LNCaP clone FGC (cell line): ENCODE results near the gene CLEC17A.
"Not testable (repeated sequence)": the region's sequence is repeated elsewhere in the genome, so short reads cannot be mapped to it uniquely, and the experiment has no call there.

Experiments
- DNase-seq: peaks from one replicate; pipeline ENCODE4 v3.0.0-alpha.2; 2011; ENCODE audit warnings: low read depth
- H3K4me3 ChIP-seq: 2 replicates; pipeline ENCODE4 v1.5.1; 2011; ENCODE audit warnings: mild to moderate bottlenecking, low read depth, low read length, control low read depth
- TF ChIP-seq, protein P1 (sequence below): IDR thresholded peaks from 2 replicates; pipeline ENCODE4 v1.5.1; 2012; ENCODE audit warnings: mild to moderate bottlenecking; ENCODE audit not compliant: control insufficient read depth, insufficient read depth; ENCODE audit errors: extremely low read depth

Gene CLEC17A

DNA sequence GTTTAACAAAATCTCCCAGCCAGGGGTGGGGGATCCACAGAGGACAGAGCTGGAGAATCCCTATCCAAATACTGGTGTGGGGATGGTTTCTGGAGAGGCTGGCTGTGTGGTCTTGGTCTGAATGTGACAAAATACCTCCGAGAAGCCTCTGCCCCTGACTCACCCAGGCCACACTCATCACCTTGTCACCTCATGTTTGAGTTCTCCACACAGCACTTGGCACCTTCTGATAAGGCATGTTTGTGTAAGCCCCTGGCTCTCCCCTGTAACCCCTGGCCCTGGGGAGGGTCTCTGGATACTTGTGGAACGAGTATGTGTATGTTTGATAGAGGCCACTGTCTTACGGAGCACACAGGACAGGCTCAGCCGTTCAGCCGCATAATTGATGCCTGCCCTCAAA is 38.8 kb upstream of the CLEC17A start:
- no peak for DNase-seq
- H3K4me3 ChIP-seq, result no peak overlapping the region
- TF ChIP-seq, protein P1, sequence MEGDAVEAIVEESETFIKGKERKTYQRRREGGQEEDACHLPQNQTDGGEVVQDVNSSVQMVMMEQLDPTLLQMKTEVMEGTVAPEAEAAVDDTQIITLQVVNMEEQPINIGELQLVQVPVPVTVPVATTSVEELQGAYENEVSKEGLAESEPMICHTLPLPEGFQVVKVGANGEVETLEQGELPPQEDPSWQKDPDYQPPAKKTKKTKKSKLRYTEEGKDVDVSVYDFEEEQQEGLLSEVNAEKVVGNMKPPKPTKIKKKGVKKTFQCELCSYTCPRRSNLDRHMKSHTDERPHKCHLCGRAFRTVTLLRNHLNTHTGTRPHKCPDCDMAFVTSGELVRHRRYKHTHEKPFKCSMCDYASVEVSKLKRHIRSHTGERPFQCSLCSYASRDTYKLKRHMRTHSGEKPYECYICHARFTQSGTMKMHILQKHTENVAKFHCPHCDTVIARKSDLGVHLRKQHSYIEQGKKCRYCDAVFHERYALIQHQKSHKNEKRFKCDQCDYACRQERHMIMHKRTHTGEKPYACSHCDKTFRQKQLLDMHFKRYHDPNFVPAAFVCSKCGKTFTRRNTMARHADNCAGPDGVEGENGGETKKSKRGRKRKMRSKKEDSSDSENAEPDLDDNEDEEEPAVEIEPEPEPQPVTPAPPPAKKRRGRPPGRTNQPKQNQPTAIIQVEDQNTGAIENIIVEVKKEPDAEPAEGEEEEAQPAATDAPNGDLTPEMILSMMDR, result no peak

DNA sequence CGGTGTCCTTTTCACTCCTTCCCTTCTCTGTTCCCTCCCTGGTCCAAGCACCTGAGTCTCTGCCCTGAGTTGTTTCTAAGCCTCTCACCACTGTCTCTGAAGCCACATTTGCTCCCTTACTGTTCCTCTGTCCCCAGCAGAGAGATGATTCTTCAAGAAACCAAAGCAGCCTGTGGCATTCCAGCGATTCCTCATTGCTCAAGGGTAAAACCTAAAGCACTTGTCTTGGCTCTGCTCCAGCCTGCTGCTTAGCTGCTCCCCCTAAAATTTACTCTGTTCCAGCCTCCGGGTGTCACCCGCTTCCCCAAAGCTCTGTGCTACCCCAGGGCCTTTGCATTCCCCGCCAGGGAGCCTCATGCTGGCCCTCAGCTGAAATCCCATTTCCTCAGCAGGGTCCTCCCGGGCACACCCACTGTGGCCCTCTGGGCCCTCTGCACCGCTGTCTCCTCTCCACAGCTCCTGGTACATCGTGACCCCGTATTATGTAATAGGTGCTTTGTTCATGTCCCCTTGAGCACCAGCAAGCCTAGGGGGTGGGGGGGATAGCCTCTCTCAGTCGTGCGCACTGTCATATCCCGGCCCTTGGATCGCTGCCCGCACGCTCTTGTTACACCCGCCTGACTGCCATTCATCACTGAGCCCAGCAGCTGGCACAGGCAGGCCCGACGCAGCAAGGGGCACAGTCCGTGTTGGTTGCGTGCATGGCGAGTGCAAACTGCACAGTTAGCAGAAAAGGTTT is 37.7 kb upstream of the CLEC17A start:
- TF ChIP-seq, protein P1, result no peak
- no peak for DNase-seq
- H3K4me3 ChIP-seq, result no peak overlapping the region

DNA sequence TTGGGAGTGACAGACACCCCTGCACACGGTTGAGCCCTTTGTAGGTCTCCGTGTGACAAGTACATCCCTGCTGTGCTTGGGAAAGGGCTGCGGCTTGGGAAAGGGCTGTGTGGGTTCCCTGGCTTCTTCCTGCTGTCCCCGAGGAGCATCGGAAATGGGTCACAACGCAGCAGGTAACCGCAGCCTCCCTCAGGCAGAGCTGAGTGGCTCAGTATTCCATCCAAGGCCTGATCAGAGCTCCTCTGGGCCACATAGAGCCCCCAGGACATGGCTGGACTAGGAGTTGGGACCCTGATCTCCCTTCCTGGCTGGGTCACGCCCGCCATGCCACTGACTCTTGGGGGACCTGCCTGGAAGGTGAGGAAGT is 37.2 kb upstream of the CLEC17A start:
- no peak overlapping the region for H3K4me3 ChIP-seq
- TF ChIP-seq, protein P1, result no peak
- no peak for DNase-seq

DNA sequence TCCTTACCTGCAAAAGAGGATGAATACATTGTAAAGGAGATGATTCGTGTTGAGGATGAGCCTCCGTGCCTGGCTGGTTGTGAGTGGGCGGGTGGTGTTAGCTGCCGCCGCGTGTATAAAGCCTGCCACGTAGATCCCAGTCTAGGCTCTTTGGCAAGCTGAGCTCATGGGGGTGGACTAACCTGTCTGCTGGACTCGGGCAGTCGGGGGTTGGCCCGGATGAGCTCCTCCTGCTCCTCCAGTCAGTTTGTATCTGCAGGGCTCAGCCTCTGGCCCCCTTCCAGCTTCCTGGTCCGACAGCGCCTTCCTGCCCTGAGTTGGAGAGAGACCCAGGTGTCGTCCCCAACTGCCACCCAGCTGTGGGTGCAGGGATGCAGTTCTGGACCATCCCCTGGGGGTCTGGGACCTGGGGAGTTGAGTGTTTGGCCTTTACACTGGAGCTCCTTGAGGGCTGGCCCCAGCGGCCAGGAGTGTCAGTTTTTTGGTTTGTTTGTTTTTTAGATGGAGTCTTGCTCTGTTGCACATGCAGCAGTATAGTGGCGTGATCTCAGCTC is 32.6 kb upstream of the CLEC17A start:
- TF ChIP-seq, protein P1, result no peak
- H3K4me3 ChIP-seq, result peak overlapping the region; percentile 30
- DNase-seq, result peak; percentile 96

DNA sequence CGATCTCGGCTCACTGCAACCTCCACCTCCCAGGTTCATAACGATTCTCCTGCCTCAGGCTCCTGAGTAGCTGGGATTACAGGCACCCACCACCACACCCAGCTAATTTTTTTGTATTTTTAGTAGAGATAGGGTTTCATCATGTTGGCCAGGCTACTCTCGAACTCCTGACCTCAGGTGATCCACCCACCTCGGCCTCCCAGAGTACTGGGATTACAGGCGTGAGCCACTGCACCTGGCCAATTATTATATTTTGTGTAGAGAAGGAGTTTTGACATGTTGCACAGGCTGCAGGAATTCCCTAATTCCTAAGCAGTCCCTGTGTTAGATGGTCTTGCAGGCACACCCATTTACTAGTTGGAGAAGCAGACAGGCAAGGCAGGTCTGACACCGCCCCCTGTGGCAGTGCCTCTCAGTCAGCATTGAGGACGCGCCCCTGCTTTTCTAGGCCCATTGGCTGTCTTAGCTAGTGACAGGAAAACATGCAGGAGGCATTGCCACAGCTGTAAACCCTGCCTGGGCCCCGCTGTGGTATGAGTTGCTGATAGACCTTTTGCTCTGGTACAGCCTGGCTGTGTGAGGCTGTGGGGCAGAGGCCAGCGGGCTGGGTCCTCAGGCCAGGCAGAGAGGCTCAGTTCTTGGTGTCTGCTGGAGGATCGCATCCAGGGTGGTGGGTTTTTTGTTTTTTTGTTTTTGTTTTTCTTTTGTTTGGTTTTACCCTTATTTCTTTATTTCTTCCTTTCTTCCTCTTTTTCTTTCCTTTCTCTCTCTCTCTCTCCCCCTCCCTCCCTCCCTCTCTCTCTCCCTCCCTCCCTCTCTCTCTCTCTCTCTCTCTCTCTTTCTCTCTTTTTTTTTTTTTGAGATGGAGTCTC is 31.5 kb upstream of the CLEC17A start:
- TF ChIP-seq, protein P1, result peak; percentile 32

DNA sequence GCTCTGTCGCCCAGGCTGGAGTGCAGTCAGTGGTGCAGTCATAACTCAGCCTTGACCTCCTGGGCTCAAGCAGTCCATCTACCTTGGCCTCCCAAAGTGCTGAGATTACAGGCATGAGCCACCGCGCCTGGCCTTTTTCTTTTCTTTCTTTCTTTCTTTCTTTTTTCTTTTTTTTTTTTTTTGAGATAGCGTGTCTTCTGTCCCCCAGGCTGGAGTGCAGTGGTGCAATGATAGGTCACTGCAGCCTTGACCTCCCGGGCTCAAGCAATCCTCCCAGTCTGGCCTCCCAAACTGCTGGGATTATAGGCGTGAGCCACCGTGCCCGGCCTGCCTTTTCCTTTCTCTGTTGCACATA is 30.9 kb upstream of the CLEC17A start:
- not testable (repeated sequence) for H3K4me3 ChIP-seq, DNase-seq

More for the DNA sequence above, 31.5 kb upstream of the CLEC17A start:
- DNase-seq, H3K4me3 ChIP-seq: not testable (repeated sequence)
